Loucy (cell line): Measurements from ENCODE around the gene DUXA.

Experiments used
- EZH2phosphoT487 ChIP-seq: fragments of 200-600 bp; IDR thresholded peaks from 2 replicates; pipeline ENCODE4 v1.6.1; 2018; ENCODE audit warnings: antibody characterized with exemption, mild to moderate bottlenecking, moderate library complexity, borderline replicate concordance
- TF ChIP-seq, protein P1 (sequence below): fragments of 200-600 bp; sonication (generic); conservative IDR thresholded peaks from 2 replicates; pipeline ENCODE4 v1.5.1; 2014; ENCODE audit warnings: mild to moderate bottlenecking, antibody characterized with exemption, low read length

DNA sequence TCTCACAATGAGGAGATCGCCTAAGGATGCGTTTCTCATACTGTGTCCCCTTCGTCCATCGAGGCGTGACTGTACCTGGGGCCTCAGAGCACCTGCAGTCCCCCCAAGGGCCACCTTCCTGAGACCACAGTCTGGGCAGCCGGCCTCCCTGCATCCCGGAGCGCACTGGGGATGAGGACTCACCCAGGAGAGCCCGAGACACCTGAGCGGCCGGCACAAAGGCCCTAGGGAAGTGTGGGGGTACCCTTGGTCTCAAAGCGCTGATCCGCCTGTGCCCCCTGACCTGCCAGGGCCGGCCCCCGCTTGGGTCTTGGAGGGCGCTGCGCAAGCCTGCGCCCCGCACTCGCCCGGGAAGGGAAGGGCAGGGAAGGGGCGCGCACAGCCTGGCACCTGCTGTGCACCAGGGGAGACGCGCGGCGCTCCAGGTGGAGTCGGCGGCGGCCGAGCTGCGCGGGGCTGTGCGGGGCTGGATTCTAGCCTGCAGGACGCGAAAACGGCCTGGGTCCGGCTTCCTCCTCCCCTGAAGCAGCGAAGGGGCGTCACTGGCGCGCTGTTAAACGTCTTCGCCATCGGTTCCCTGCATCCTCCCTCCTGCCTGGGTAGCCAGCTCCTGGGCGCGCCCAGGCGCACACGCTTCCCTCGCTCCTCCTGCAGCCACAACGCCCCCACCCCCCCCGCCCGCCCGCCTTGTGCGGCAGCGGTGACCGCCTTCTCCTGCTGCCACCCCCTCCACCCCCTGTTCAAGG, 61.1 kb downstream of the DUXA start:
- TF ChIP-seq, protein P1, sequence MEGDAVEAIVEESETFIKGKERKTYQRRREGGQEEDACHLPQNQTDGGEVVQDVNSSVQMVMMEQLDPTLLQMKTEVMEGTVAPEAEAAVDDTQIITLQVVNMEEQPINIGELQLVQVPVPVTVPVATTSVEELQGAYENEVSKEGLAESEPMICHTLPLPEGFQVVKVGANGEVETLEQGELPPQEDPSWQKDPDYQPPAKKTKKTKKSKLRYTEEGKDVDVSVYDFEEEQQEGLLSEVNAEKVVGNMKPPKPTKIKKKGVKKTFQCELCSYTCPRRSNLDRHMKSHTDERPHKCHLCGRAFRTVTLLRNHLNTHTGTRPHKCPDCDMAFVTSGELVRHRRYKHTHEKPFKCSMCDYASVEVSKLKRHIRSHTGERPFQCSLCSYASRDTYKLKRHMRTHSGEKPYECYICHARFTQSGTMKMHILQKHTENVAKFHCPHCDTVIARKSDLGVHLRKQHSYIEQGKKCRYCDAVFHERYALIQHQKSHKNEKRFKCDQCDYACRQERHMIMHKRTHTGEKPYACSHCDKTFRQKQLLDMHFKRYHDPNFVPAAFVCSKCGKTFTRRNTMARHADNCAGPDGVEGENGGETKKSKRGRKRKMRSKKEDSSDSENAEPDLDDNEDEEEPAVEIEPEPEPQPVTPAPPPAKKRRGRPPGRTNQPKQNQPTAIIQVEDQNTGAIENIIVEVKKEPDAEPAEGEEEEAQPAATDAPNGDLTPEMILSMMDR: no peak
- TF ChIP-seq EZH2phosphoT487: no peak
